PC-9 (cell line): Measurements from ENCODE around the gene GCNA.

Experiments
- CTCF ChIP-seq: fragments of 200-600 bp; sonication (generic); conservative IDR thresholded peaks from 2 replicates; pipeline ENCODE4 v1.6.1; 2017; ENCODE audit warnings: mixed run types, antibody characterized with exemption, mild to moderate bottlenecking, moderate library complexity
- EZH2 ChIP-seq: fragments of 200-600 bp; sonication (generic); IDR thresholded peaks from 2 replicates; pipeline ENCODE4 v1.8.0; 2017; ENCODE audit warnings: antibody characterized with exemption, low read depth

GRCh38 chrX:71609095-71609750 is 31.0 kb downstream of the GCNA start:
- TF ChIP-seq CTCF (no peak), EZH2 (no peak)
